HG03439 (cell line): ENCODE data around the gene PDXDC1.
A peak's percentile ranks its signal among the peaks of the same experiment; 100 is the strongest.
"Not testable (repeated sequence)": the region's sequence is repeated elsewhere in the genome, so short reads cannot be mapped to it uniquely, and the experiment has no call there.

Experiments
- ATAC-seq: cut with Tn5 transposase; IDR thresholded peaks from one replicate; pipeline ENCODE4 v1.9.1; 2021; ENCODE audit warnings: mild to moderate bottlenecking, moderate library complexity; ENCODE audit not compliant: unreplicated experiment

The PDXDC1 gene

GRCh38 chr16:15034266-15035162 lies 59.7 kb downstream of the PDXDC1 start:
- ATAC-seq: no peak

- no peak for ATAC-seq
Measured at GRCh38 chr16:15035163-15035729, 60.4 kb downstream of the PDXDC1 start.

- ATAC-seq: no peak
Measured at GRCh38 chr16:15037003-15037402, 62.2 kb downstream of the PDXDC1 start.

GRCh38 chr16:15037745-15038144 lies 62.9 kb downstream of the PDXDC1 start:
- ATAC-seq: no peak

DNA sequence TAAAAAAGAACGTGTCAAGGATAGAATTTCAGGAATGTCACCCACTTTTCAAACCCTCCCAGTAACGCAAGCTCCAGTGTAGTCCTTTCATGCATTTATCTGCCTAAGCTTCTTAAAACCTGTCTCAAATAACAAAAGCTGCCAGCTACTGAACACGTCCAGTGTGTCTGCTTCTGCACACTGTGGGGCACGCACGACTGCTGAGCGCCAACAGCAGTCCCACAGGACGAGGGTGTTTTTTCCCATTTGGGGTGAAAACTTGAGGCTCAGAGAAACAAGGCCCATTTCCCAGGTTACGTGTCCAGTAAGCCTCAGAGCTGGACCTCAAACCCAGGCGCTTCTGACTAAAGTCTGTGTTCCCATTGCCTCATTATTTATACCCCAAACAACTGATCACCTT lies 63.9 kb downstream of the PDXDC1 start:
- no peak for ATAC-seq

DNA sequence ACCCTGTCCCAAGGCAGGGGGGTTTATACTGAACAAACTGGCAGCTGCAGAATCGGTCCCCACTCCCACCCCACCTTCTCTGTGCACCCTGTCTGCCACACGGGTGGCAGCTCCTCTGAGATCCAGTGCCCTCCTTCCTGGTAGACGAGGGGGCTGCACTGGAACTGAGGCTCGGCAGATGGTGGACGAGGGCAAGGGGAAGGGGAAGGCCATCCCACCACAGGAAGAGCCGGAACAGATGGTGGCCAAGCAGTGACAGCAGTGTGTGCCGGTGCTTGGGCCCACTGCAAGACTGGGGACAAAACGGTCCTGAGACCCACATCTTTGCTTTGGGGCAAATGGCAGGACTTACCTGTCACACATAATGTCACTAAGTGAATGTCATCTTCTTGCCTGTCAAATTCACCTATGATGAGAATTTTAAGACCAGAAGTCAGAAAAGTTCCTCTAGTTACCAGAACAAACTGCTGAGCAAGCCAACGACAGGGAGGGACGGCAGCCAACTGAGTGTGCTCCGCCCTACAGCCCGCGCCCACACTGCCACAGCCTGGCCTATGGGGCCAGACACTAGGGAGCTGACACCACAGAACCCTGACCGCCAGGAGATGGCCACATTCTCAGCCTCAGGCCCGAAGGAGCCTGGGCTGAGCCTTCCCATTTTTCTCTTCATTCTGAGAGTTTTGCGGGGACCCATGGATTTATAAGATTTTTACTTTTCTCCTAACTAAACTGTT lies 66.6 kb downstream of the PDXDC1 start:
- ATAC-seq: no peak

DNA sequence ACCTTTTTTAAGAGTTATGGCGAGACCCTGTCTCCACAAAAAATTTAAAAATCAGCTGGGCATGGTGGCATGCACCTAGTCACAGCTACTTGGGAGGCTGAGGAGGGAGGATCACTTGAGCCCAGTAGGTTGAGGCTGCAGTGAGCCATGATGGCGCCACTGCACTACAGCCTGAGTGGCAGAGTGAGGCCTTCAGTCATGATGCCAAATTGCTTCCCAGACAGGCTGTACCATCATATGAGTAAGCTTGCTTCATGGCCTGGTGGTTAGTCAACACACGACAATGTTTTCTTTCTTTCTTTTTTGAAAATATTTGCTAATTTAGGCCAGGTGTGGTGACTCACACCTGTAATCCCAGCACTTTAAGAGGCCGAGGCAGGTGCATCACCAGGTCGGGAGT lies 68.5 kb downstream of the PDXDC1 start:
- no peak for ATAC-seq

GRCh38 chr16:15044286-15044685 lies 69.5 kb downstream of the PDXDC1 start:
- ATAC-seq: no peak

DNA sequence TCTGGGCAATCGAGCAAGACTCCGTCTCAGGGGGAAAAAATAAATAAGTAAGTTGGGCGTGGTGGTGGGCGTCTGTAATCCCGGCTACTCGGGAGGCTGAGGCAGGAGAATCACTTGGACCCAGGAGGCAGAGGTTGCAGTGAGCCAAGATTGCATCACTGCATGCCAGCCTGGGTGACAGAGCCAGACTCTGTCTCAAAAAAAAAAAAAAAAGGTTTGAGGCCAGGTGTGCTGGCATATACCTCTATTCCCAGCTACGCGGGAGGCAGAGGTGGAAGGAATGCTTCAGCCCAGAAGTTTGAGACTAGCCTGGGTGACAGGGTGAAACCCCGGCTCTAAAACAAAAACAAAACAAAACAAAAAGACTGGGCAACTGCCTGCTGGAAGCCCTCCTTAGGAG lies 70.4 kb downstream of the PDXDC1 start:
- ATAC-seq: not testable (repeated sequence)

DNA sequence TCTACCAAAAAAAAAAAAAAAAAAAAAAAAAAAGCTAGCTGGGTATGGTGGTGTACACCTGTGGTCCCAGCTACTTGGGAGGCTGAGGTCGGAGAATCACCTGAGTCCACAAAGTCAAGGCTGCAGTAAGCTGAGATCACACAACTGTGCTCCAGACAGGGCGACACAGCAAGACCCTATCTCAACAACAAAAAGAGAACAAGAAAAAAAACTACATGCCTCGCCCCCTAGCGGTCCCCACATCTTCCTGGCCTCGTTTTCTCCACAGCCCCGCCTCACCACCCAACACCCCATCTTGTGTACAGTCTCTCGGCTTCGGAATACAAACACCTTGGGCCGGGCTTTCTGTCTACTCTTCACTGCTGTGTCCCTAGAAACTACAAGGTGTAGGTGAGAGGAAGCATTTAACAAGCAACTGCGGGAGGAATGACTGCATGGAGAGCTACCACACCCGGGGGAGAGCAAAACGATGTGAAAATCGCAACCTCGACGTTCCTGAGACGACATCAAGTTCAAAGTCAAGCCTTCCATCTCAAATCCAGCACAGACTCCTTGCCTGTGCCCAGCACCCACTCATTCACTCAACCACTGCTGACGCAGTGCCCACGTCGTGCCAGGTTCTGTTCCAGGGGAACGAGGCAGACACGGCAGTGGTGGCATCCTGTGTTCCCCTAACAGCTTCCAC lies 72.0 kb downstream of the PDXDC1 start:
- ATAC-seq: no peak

DNA sequence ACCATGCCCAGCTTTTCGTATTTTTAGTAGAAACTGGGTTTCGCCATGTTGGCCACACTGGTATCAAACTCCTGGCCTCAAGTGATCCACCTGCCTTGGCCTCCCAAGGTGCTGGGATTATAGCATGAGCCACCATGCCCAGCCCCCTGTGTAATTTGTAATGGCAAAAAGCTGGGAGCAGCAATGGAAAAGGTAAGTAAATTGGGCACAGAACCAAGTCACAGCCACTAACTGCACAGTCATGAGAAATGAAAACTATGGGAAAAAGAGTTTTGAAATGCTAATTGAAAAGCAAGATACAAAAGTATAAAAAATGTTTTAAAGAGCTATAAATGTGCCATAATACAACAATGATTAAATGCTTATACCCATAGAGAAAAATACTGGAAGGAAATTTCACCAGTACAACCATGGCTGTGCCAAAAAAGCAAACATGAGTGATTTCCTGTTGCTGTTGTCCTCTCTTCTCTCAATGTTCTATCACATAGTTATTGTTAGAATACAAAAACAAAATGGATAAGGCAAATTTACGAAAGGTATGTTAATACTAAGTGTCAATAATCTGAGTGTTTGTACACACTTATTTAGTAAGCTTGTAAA lies 74.9 kb downstream of the PDXDC1 start:
- ATAC-seq: no peak

GRCh38 chr16:15050440-15050839 lies 75.6 kb downstream of the PDXDC1 start:
- not testable (repeated sequence) for ATAC-seq

- ATAC-seq: no peak
Measured at GRCh38 chr16:15051387-15051951, 76.6 kb downstream of the PDXDC1 start.

DNA sequence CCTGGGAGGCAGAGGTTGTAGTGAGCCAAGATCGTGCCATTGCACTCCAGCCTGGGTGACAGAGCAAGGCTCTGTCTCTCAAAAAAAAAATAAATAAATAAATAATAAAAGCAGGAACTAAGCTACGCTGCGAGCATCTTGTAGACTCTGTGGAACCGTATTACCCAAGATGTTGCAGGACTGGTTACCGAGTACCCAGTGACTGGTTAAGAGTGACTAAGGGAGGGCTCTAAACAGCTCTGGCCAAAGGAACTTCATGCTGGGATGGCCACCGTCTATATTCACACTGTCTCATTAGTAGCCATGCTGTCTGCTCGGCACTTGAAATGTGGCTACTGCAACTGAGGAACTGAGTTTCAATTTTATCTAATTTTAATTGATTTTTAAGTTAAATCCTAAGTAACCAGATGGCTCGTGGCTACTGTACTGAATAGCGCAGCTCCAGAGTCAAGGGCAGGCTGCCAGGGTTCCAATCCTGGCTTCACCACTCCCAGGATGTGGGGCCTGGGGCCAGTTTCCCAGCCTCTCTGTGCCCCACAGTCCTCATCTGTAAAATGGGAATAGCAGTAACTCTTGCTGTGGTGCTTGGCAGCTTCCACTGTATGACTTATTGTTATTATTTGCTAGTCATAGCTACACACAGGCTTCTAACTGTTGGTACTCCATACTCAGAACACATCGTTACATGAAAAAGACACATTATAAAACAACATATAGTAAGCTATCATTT lies 78.1 kb downstream of the PDXDC1 start:
- ATAC-seq: no peak

DNA sequence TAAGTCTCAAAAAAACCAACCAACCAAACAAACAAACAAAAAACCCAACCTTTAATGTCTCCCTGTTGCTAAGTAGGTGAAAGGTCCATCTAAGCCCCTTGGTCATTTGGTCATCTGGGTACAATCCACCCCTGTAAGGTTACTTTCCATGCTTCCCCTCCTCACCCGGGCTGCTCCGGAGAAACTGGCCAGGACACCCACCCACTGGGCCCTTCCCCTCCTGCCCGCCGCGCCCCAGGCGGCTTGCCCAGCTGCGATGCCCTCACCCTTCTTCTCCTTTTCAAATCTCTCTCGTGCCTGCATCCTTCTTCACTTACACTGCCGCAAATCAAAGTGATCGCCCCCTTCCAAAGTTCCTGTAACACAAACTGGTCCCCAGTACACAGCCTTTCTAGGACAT lies 79.1 kb downstream of the PDXDC1 start:
- ATAC-seq: no peak

GRCh38 chr16:15054357-15055140 lies 79.7 kb downstream of the PDXDC1 start:
- ATAC-seq: no peak

- peak; percentile 63 for ATAC-seq
Measured at GRCh38 chr16:15055141-15056053, 80.6 kb downstream of the PDXDC1 start.
